ENCODE measurements around the gene NFIA. TPM values are rescaled to one million over a fixed set of nuclear protein-coding genes. Genes with fewer than 3 reads are reported as not detected.

The NFIA gene
- total RNA-seq, 1 donor from 2014 or later: 111 TPM

GRCh38 chr1:61420909-61421835, 338.8 kb downstream of the NFIA start:
- DNase-seq (ENCODE audit: low spot score): no peak

DNA sequence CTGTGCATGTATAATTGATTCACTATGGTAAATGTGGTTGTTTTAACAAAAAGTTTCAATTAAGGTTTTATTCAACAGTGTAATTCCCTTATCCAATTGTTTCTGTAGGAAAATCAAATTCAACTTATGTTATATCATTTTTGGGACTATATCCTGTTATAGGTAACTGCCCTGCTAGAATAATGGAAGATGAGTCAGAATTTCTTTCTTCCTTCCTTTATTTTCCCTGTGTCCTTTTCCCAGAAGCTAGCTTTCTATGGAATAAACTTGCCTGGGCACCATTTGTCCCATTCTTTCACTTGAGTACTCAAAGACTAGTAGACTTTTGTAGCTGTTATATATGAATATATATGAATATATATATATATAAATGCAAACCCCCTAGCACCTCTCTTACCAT, 341.3 kb downstream of the NFIA start:
- no peak for DNase-seq (ENCODE audit: low spot score)

GRCh38 chr1:61424382-61424781, 342.0 kb downstream of the NFIA start:
- DNase-seq (ENCODE audit: low spot score): no peak

DNA sequence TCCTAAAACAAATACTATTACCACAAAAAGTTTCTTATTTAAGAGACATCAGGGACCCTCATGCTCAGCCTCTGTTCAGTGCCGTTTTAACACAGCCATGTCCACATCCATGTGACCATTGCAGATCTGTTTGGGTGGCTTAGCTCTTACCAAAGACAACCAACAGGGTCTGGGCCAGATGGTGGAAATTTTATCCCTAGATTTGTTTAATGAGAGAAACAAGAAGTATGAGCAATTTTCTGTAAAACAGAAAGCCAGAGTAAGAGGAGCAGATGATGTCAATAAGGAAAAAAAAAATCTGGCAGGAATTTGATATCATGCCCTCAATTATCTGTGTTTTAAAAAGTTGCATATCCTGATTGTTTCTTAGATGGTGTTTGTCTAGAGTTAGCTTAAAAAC, 342.7 kb downstream of the NFIA start:
- DNase-seq (ENCODE audit: low spot score): no peak

DNA sequence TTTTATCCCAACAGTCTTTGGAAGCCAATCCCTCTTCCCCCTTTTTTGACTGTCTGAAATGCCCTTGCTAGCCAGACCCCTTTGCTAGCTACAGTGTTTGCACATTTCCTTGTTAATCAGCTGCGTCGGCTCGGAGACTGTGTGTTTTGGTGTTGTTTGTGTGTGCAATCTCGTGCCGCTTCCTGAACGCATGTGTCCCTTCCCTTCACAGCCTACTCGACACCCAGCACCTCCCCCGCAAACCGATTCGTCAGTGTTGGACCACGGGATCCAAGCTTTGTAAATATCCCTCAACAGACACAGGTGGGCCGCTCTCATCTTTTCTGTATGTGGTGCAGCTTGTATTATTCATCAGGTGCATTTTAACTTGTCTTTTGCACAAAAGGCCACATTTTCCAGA, 343.9 kb downstream of the NFIA start:
- DNase-seq (ENCODE audit: low spot score): no peak

DNA sequence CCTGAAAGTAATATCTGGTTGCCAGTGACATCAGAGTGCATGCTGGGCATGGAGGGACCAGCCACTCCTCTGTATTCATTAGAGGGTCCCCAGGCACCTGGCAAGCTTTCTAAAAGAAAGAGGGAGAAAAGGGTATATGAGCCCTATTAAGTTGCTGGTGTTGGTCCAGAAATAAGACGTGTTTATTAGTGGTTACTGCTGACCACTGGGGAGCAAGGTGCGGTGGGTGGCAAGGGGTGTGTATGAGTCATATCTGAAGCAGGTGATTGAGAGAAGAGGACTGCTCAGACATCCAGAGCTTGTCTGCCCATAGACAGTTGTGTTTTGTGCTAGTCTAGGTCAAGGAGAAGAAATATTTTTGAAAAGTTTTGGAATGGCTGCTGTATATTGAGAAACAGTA, 344.5 kb downstream of the NFIA start:
- DNase-seq (ENCODE audit: low spot score): no peak

DNA sequence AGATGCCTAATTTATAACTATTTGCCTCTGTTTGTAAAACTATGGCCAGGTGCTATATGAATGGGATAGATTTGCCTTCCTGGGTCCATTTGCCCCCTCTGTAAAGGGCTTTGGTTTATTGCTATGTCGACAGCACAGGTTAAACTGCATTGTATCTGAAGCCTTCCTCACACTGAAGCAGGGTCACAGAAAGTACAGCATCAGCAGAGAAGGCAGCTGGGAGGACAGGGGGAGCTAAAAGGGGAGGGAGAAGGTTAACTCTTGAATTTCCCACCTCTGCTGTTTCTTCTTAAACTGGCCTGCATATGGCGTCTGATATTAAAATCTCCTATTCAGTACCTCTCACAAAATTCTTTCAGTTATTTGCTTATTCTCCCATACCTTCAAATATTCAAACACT, 345.1 kb downstream of the NFIA start:
- DNase-seq (ENCODE audit: low spot score): no peak

- no peak for DNase-seq (ENCODE audit: low spot score)
Observed at GRCh38 chr1:61428146-61428545, 345.8 kb downstream of the NFIA start.

DNA sequence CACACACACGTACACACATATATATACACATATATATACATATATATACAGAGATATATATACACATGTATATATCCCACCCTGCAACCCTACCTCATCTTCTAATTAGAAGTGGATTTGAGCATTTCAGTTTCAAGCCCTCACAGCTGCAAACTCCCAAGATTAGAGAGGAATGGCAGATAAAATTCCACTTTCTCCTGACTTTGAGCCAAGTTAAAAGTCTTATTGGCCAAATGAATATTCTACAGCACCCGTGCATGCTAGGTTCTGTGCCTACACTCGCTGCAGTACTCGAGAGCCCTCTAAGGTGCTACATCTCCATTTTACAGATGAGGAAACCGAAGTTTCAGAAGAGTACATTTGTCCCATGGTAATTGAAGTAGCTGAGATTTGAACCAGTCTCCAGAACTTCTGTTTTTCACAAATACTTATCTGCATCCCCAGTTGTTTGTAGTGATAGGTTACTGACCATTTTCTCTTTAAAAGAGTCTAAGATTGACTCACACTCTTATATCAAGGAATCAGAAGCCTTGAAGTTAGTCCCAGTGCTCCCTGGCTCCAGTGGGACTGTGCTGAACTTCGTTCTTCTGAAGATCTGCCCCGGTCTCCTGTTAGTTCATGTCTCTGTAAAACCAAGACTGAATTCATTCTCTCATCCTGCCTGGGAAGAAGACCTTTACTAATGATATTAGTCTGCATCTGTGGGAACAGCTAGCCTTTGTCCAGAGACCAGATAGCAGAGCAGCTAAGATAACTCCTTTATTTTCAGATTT, 350.4 kb downstream of the NFIA start:
- DNase-seq (ENCODE audit: low spot score): no peak

GRCh38 chr1:61433646-61434045, 351.3 kb downstream of the NFIA start:
- no peak for DNase-seq (ENCODE audit: low spot score)

- DNase-seq (ENCODE audit: low spot score): no peak
Observed at GRCh38 chr1:61434276-61434675, 351.9 kb downstream of the NFIA start.

DNA sequence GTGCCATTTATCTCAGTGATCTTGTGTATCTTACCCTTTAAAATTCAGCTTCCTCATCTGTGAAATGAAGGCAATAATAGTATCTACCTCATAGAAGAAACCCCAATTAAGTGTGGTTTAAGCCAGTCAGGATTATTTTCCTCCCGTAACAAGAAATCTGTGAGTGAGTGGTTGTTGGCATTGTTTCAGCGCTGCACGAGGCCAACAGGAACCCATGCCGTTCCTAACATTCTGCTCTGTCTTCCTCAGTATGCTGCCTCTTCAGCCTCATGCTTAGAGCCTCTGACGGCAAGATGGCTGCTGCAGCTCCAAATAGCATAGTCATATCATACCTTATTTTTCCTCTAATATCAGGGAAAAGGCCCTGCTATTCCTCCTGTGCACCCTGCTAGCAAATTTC, 352.9 kb downstream of the NFIA start:
- no peak for DNase-seq (ENCODE audit: low spot score)

- no peak for DNase-seq (ENCODE audit: low spot score)
Observed at GRCh38 chr1:61436016-61436415, 353.7 kb downstream of the NFIA start.

GRCh38 chr1:61436491-61437120, 354.2 kb downstream of the NFIA start:
- DNase-seq (ENCODE audit: low spot score): no peak

DNA sequence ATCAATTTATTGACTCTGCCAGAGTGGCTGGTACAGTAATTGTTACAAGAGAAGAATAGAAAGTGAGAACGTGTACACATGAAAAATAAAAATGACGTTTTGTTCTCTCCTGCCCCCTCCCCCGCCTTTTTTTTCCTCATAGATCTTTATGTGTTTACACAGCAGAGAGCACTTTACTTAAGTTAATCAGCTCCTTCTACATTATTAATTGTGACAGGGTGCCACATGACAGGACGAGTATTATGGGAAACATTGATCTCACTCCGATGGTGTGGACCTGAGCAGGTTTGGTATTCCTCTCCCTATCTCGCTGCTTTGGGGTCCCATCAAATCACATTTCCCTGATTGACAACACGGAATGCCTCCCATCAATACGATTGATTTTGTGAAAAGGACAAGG, 356.9 kb downstream of the NFIA start:
- no peak for DNase-seq (ENCODE audit: low spot score)

DNA sequence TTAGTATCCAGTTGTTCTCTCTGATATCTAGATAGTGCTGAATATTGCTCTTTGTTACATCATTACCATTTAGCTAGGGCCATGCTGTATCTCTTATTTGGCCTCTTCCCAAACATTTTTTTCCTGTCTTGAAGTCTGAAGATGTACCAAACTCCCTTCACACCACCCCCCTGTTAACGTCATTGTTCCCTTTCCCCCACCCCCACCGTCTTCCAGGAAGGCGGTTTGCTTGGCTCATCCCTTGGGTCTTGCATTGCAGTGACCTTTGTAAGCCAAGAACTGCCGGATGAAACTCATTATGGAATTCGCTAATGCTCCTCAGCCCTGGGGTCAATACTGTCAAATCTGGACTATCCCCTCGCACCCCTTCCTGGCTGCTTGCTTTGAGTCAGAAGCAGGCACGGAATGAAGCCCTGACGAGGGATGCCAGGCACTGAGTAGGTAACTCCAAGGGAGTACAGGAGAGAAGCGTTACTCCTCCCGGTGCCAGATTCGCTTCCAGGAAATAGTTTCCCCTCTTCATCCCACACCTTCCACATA, 359.4 kb downstream of the NFIA start:
- no peak for DNase-seq (ENCODE audit: low spot score)

DNA sequence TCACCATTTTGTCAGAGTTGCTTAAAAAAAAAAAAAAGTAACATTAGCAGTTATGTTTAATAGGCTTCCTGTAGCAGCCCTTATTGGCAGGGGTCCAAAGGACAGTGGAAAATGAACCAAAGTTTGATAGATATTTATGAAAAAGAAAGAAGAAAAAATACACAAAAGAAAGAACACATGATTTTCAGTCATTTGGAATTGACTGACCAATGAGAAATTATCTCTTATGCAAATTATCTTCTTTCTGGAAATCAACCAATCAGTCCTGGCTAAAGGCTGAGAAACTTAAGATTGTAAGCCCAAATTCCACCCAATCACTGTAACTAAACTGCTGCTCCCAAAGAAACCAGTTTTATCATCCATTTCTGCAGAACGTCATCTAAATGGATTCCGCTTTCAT, 360.2 kb downstream of the NFIA start:
- no peak for DNase-seq (ENCODE audit: low spot score)

DNA sequence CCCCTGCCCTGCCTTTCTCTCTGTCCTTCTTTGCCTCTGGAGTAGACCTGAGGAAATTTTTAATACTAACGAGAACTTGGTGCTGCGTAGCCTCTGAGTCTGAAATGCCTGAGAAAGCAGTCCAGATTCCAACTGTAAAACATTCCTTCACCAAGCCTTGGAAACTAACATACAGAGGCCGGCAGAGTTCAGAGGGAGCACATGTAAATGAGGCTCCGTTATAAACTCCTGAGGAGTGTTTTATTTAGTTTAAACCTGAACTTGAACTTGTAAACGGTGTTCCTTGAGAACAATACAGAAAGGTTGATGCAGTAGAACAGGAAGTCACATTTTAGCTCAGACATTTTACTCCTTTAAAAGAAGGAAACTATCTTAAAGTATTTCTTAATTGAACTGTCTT, 361.9 kb downstream of the NFIA start:
- no peak for DNase-seq (ENCODE audit: low spot score)

- DNase-seq (ENCODE audit: low spot score): no peak
Observed at GRCh38 chr1:61445269-61445825, 363.0 kb downstream of the NFIA start.

- DNase-seq (ENCODE audit: low spot score): no peak
Observed at GRCh38 chr1:61446531-61446991, 364.2 kb downstream of the NFIA start.
